MM.1S (cell line): ENCODE results near the gene VCL.

Experiments used
- DNase-seq: peaks from one replicate; pipeline ENCODE4 v3.0.0-alpha.2; 2015
- H2AFZ ChIP-seq: fragments of 300-600 bp; sonication (generic); 2 replicates; pipeline ENCODE4 v1.6.0; 2016; ENCODE audit warnings: antibody characterized with exemption, low read length
- H3F3A ChIP-seq: fragments of 300-600 bp; sonication (generic); 2 replicates; pipeline ENCODE4 v1.6.1; 2016; ENCODE audit warnings: mild to moderate bottlenecking, antibody characterized with exemption, low read length, moderate library complexity, mixed read lengths; ENCODE audit not compliant: insufficient read depth
- H3K27ac ChIP-seq: fragments of 300-600 bp; sonication (generic); 2 replicates; pipeline ENCODE4 v1.5.1; 2016; ENCODE audit warnings: mild to moderate bottlenecking, low read length
- H3K27me3 ChIP-seq: fragments of 300-600 bp; sonication (generic); replicated peaks from 2 replicates; pipeline ENCODE4 v1.6.0; 2016; ENCODE audit warnings: low read length; ENCODE audit not compliant: insufficient read depth
- H3K36me3 ChIP-seq: fragments of 300-600 bp; sonication (generic); replicated peaks from 2 replicates; pipeline ENCODE4 v1.6.1; 2016; ENCODE audit warnings: mild to moderate bottlenecking, low read length, mixed read lengths; ENCODE audit not compliant: insufficient read depth
- H3K4me1 ChIP-seq: fragments of 300-600 bp; sonication (generic); 2 replicates; pipeline ENCODE4 v1.6.1; 2016; ENCODE audit warnings: low read length, mixed read lengths
- H3K4me2 ChIP-seq: fragments of 300-600 bp; sonication (generic); 2 replicates; pipeline ENCODE4 v1.6.0; 2016; ENCODE audit warnings: low read depth, low read length
- H3K4me3 ChIP-seq: fragments of 300-600 bp; sonication (generic); 2 replicates; pipeline ENCODE4 v1.5.1; 2016; ENCODE audit warnings: low read length, mixed read lengths
- H3K79me2 ChIP-seq: fragments of 300-600 bp; sonication (generic); 2 replicates; pipeline ENCODE4 v1.6.1; 2016; ENCODE audit warnings: mixed run types, low read length, mixed read lengths
- H3K9ac ChIP-seq: fragments of 300-600 bp; sonication (generic); 2 replicates; pipeline ENCODE4 v1.6.1; 2016; ENCODE audit warnings: low read length, mixed read lengths
- H3K9me2 ChIP-seq: fragments of 300-600 bp; sonication (generic); replicated peaks from 2 replicates; pipeline ENCODE4 v1.6.1; 2016; ENCODE audit warnings: mild to moderate bottlenecking, low read length, mixed read lengths; ENCODE audit not compliant: insufficient read depth
- H3K9me3 ChIP-seq: fragments of 300-600 bp; sonication (generic); replicated peaks from 2 replicates; pipeline ENCODE4 v1.6.1; 2016; ENCODE audit warnings: mild to moderate bottlenecking, low read length, mixed read lengths; ENCODE audit not compliant: insufficient read depth
- H4K20me1 ChIP-seq: fragments of 300-600 bp; sonication (generic); 2 replicates; pipeline ENCODE4 v1.6.1; 2016; ENCODE audit warnings: mild to moderate bottlenecking, low read length, moderate library complexity, mixed read lengths; ENCODE audit not compliant: insufficient read depth
- CTCF ChIP-seq: fragments of 300-600 bp; sonication (generic); IDR thresholded peaks from 2 replicates; pipeline ENCODE4 v1.5.1; 2016; ENCODE audit warnings: antibody characterized with exemption, low read length, mixed read lengths
- EZH2 ChIP-seq: fragments of 300-600 bp; sonication (generic); optimal IDR thresholded peaks from 2 replicates; pipeline ENCODE3; 2017; ENCODE audit warnings: low read depth, mild to moderate bottlenecking, antibody characterized with exemption, low read length, mixed read lengths
- EZH2phosphoT487 ChIP-seq: fragments of 300-600 bp; sonication (generic); IDR thresholded peaks from 2 replicates; pipeline ENCODE4 v1.6.1; 2018; ENCODE audit warnings: antibody characterized with exemption, low read length

Gene VCL

GRCh38 chr10:73979809-73980433 is 18.0 kb upstream of the VCL start:
- H3K4me3 ChIP-seq = no peak overlapping the region

GRCh38 chr10:73981812-73982211 is 16.1 kb upstream of the VCL start:
- H3K36me3 ChIP-seq = no peaks in the 10 kb centered on the region
- no peaks in the 10 kb centered on the region for H3K9me3 ChIP-seq
- H3F3A ChIP-seq = no peaks in the 10 kb centered on the region
- H3K27ac ChIP-seq = no peak overlapping the region
- peaks cover 5% of the 10 kb centered on the region; the same call in 1 of the 2 replicates for H3K27me3 ChIP-seq
- H3K4me2 ChIP-seq = no peak overlapping the region
- no peaks in the 10 kb centered on the region for H4K20me1 ChIP-seq
- no peaks in the 10 kb centered on the region for H3K79me2 ChIP-seq
- no peak overlapping the region for H3K9ac ChIP-seq
- H3K4me1 ChIP-seq = no peaks in the 10 kb centered on the region
- no peak for TF ChIP-seq CTCF
- DNase-seq = no peak
- H3K9me2 ChIP-seq = no peaks in the 10 kb centered on the region
- no peak overlapping the region for H3K4me3 ChIP-seq
- no peak overlapping the region for H2AFZ ChIP-seq

More at GRCh38 chr10:73979809-73980433, 18.0 kb upstream of the VCL start:
- H3K9me3 ChIP-seq = no peaks in the 10 kb centered on the region
- H3K4me1 ChIP-seq = no peaks in the 10 kb centered on the region
- H3K4me2 ChIP-seq = no peak overlapping the region
- H2AFZ ChIP-seq = no peak overlapping the region
- H4K20me1 ChIP-seq = no peaks in the 10 kb centered on the region
- no peak overlapping the region for H3K9ac ChIP-seq
- H3F3A ChIP-seq = no peaks in the 10 kb centered on the region
- DNase-seq = no peak
- no peaks in the 10 kb centered on the region for H3K79me2 ChIP-seq
- no peak overlapping the region for H3K27ac ChIP-seq
- TF ChIP-seq EZH2 (no peak), CTCF (no peak)
- no peaks in the 10 kb centered on the region for H3K36me3 ChIP-seq
- H3K9me2 ChIP-seq = no peaks in the 10 kb centered on the region
- H3K27me3 ChIP-seq = peaks cover 14% of the 10 kb centered on the region

DNA sequence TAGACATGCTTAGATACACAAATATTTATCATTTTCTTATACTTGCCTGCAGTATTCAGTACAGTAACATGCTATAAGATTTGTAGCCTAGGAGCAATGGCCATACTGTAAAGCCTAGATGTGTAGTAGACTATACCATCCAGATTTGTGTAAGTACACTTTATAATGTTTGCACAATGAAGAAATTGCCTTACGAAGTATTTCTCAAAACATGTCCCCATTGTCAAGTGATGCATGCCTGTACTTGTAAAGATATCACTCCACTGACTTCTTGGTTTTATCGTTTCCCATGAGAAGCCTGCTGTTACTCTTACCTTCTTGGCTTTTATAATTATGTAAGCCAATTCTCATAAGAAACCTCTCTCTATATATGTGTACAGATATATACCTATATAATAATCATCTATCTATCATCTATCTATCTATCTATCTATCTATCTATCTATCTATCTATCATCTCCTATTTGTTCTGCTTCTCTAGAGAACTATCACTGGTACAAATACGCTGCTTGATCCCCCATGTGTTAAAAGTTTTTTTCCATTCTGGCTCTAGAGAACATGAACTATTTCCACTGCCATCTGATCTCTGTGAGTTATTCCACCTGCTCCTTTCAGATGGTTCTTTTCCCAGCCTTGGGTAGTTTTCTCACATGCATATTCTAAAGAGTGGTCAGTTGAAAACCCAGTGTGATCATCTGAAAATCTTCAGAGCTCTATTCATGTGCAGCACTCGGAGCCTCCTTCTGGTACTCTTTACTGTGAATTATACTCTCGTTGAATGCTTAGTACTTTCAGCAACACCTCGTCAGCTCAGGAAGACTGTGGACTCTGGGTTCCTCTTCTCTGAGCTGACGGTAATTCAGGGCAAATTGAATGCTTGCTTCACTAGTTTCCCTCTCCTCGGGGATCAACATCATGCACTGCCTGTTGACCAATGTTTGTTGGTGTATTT is 14.5 kb upstream of the VCL start:
- TF ChIP-seq EZH2 (no peak), EZH2phosphoT487 (no peak), CTCF (no peak)
- Histone ChIP-seq H3K27ac (no peak overlapping the region), H4K20me1 (no peaks in the 10 kb centered on the region), H3K9me3 (no peaks in the 10 kb centered on the region), H2AFZ (no peak overlapping the region), H3K79me2 (no peaks in the 10 kb centered on the region), H3K4me3 (no peak overlapping the region), H3K36me3 (no peaks in the 10 kb centered on the region), H3F3A (no peaks in the 10 kb centered on the region), H3K4me2 (no peak overlapping the region), H3K27me3 (0 out of 2 replicates have a peak, but pooled peaks cover 5% of the 10 kb centered on the region), H3K9me2 (no peaks in the 10 kb centered on the region), H3K4me1 (no peaks in the 10 kb centered on the region), H3K9ac (no peak overlapping the region)
- no peak for DNase-seq
